ENCODE results near the gene HAS3.

The HAS3 gene

GRCh38 chr16:69084289-69084688 is 21.2 kb upstream of the HAS3 start:
- Histone ChIP-seq H3K27me3 (ENCODE audit: control insufficient read depth, insufficient read depth, low read length) (no peaks in the 10 kb centered on the region), H3K9me3 (ENCODE audit: control insufficient read depth, low read length) (no peaks in the 10 kb centered on the region), H3K9ac (no peak overlapping the region), H2AFZ (no peak overlapping the region), H3K4me3 (ENCODE audit: low read depth, low read length) (no peak overlapping the region), H3K79me2 (no peaks in the 10 kb centered on the region), H3K27ac (no peak overlapping the region), H3K36me3 (ENCODE audit: control insufficient read depth, insufficient read depth, low read length) (no peaks in the 10 kb centered on the region), H3K4me1 (peaks cover 5% of the 10 kb centered on the region), H3K4me2 (ENCODE audit: low read length) (no peak overlapping the region)
- no peak for TF ChIP-seq CTCF (IDR thresholded peaks at IDR 0.05)

DNA sequence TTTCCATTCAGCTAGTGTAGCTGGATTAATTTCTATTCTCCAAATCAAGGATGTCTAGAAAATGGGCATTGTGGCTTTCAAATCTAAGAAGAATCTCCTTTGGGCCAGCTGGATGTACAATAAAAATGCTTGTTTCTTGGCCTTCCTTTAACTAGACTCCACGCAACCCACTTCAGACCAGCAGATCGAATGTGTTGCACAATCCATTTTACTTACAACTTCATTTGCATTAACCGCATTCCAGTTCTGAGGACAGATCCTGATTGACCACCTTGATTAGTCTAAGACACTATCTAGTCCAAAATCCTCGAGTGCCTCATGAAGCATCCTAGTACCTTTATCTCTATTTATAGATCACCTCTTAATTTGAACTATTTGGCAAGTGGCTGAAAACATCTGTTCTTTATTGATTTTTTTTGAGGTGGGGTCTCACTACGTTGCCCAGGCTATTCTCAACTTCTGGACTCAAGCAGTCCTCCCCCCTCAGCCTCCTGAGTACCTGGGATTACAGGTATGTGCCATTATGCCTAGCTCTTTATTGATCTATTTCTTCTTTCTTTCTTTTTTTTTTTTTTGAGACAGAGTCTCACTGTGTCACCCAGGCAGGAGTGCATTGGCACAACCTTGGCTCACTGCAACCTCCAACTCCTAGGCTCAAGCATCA is 20.3 kb upstream of the HAS3 start:
- Histone ChIP-seq H3K4me1 (peaks cover 13% of the 10 kb centered on the region), H3K79me2 (no peaks in the 10 kb centered on the region), H2AFZ (no peak overlapping the region), H3K4me3 (ENCODE audit: low read depth, low read length) (no peak overlapping the region), H3K27ac (no peak overlapping the region), H3K36me3 (ENCODE audit: control insufficient read depth, insufficient read depth, low read length) (no peaks in the 10 kb centered on the region), H3K27me3 (ENCODE audit: control insufficient read depth, insufficient read depth, low read length) (no peaks in the 10 kb centered on the region), H3K4me2 (ENCODE audit: low read length) (no peak overlapping the region), H3K9ac (no peak overlapping the region), H3K9me3 (ENCODE audit: control insufficient read depth, low read length) (no peaks in the 10 kb centered on the region)
- TF ChIP-seq CTCF (IDR thresholded peaks at IDR 0.05): no peak

GRCh38 chr16:69087161-69087581 is 18.3 kb upstream of the HAS3 start:
- TF ChIP-seq CTCF (IDR thresholded peaks at IDR 0.05): no peak
- H3K4me1 ChIP-seq: peaks cover 14% of the 10 kb centered on the region
- H3K4me2 ChIP-seq (ENCODE audit: low read length): no peak overlapping the region
- H3K27me3 ChIP-seq (ENCODE audit: control insufficient read depth, insufficient read depth, low read length): no peaks in the 10 kb centered on the region
- no peak overlapping the region for H3K9ac ChIP-seq
- no peak overlapping the region for H2AFZ ChIP-seq
- no peaks in the 10 kb centered on the region for H3K79me2 ChIP-seq
- H3K27ac ChIP-seq: no peak overlapping the region
- H3K36me3 ChIP-seq (ENCODE audit: control insufficient read depth, insufficient read depth, low read length): no peaks in the 10 kb centered on the region
- H3K4me3 ChIP-seq (ENCODE audit: low read depth, low read length): no peak overlapping the region
- H3K9me3 ChIP-seq (ENCODE audit: control insufficient read depth, low read length): no peaks in the 10 kb centered on the region

- Histone ChIP-seq H3K27me3 (ENCODE audit: control insufficient read depth, insufficient read depth, low read length) (no peaks in the 10 kb centered on the region), H3K36me3 (ENCODE audit: control insufficient read depth, insufficient read depth, low read length) (no peaks in the 10 kb centered on the region), H3K4me3 (ENCODE audit: low read depth, low read length) (no peak overlapping the region), H3K4me1 (peaks cover 14% of the 10 kb centered on the region), H3K4me2 (ENCODE audit: low read length) (peak overlapping the region; percentile 45), H3K9ac (no peak overlapping the region), H3K9me3 (ENCODE audit: control insufficient read depth, low read length) (no peaks in the 10 kb centered on the region), H2AFZ (no peak overlapping the region), H3K27ac (no peak overlapping the region), H3K79me2 (no peaks in the 10 kb centered on the region)
- no peak for TF ChIP-seq CTCF (IDR thresholded peaks at IDR 0.05)
Measured at GRCh38 chr16:69088684-69089083, 16.8 kb upstream of the HAS3 start.
